ENCODE results near the gene AICDA. TPM values are rescaled to one million over a fixed set of nuclear protein-coding genes. Genes with fewer than 3 reads are reported as not detected.
"Not testable (repeated sequence)": the region's sequence is repeated elsewhere in the genome, so short reads cannot be mapped to it uniquely, and the experiment has no call there.

The AICDA gene
- total and polyA plus RNA-seq, 12 donors = 0.03 to 0.22 TPM; not detected in 10

- Histone ChIP-seq H3K4me1 (no peaks in the 10 kb centered on the region), H3K9me3 (no peaks in the 10 kb centered on the region), H3K4me3 (no peak overlapping the region), H3K27me3 (peaks cover 0 to 13% (median 0%) of the 10 kb centered on the region in 7 donors), H3K27ac (no peak overlapping the region), H3K36me3 (no peaks in the 10 kb centered on the region)
- TF ChIP-seq CTCF (IDR thresholded peaks at IDR 0.05) = no peak
- intact Hi-C loops (cut with DNase I) = no loop called here
- WGBS, 2 donors = 96% methylated on average over 7 of the region's 7 CpGs
- DNase-seq = no peak
- ATAC-seq = no peak
Measured at GRCh38 chr12:8637244-8637643, 24.6 kb upstream of the AICDA start.

- no peaks in the 10 kb centered on the region for H3K9me3 ChIP-seq
- DNase-seq (no peak), ATAC-seq (no peak)
- 37 to 40% methylated on average over 5 of the region's 5 CpGs for WGBS, 2 donors
- H3K4me3 ChIP-seq = no peak overlapping the region
- no peaks in the 10 kb centered on the region for H3K36me3 ChIP-seq
- H3K27ac ChIP-seq = no peak overlapping the region
- peaks cover 0 to 12% (median 0%) of the 10 kb centered on the region in 7 donors for H3K27me3 ChIP-seq
- intact Hi-C loops (cut with DNase I) = no loop called here
- TF ChIP-seq CTCF (IDR thresholded peaks at IDR 0.05) = no peak
- no peaks in the 10 kb centered on the region for H3K4me1 ChIP-seq
Measured at GRCh38 chr12:8636581-8636980, 23.9 kb upstream of the AICDA start.

- 32 to 40% methylated on average over 8 of the region's 8 CpGs for WGBS, 2 donors
- H3K27ac ChIP-seq; H3K9me3 ChIP-seq; intact Hi-C loops (cut with DNase I); H3K36me3 ChIP-seq; H3K27me3 ChIP-seq; ATAC-seq; DNase-seq; H3K4me1 ChIP-seq; H3K4me3 ChIP-seq: not testable (repeated sequence)
Measured at GRCh38 chr12:8636007-8636346, 23.3 kb upstream of the AICDA start.

DNA sequence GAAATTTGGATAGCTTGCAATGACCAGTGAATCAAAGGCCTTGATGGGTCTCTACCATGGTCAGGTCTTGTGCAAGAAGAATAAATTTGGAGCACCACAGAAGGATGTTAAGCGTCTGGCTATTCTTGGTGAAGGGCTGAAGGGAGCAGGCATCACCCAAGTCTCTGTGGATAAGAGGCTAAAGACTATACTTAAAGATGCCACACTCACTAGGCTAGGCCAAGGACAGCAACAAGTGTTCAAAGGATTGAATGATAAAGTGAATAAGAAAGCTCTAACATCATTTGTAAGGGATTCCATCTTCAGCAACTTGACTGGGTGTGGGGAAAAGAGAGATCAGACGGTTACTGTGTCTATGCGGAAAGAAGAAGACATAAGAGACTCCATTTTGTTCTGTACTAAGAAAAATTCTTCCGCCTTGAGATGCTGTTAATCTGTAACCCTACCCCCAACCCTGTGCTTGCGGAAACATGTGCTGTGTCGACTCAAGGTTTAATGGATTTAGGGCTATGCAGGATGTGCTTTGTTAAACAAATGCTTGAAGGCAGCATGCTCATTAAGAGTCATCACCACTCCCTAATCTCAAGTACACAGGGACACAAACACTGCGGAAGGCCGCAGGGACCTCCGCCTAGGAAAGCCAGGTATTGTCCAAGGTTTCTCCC is 22.8 kb upstream of the AICDA start:
- H3K36me3 ChIP-seq; H3K9me3 ChIP-seq; H3K4me1 ChIP-seq; H3K4me3 ChIP-seq; DNase-seq; ATAC-seq; intact Hi-C loops (cut with DNase I); H3K27me3 ChIP-seq; H3K27ac ChIP-seq: not testable (repeated sequence)
- 48 to 69% methylated on average over 9 of the region's 9 CpGs for WGBS, 2 donors

DNA sequence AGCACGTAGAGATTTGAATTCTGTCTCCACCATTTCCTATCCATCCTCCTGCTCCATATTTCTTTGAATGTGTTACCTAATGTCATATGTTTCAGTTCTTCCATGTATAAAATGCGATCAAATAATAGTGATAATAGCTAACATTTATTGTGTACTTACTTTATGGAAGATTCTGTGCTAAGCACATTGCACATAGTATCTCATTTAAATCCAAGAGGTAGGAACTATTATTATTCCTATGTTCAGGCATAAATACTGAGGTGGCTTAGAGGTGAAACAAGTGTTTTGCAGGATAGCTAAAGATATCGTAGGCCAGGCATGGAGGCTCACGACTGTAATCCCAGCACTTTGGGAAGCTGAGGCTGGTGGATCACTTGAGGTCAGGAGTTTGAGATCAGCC is 17.5 kb upstream of the AICDA start:
- no peaks in the 10 kb centered on the region for H3K36me3 ChIP-seq
- no peak for DNase-seq
- intact Hi-C loops (cut with DNase I) = no loop called here
- no peak for TF ChIP-seq CTCF (IDR thresholded peaks at IDR 0.05)
- no peaks in the 10 kb centered on the region for H3K9me3 ChIP-seq
- ATAC-seq = no peak
- WGBS, 2 donors = 88 to 92% methylated on average over 4 of the region's 4 CpGs
- no peak overlapping the region for H3K27ac ChIP-seq
- H3K4me3 ChIP-seq = no peak overlapping the region
- H3K27me3 ChIP-seq = peaks cover 0 to 6% (median 0%) of the 10 kb centered on the region in 7 donors
- peaks cover 0 to 6% (median 0%) of the 10 kb centered on the region in 9 donors for H3K4me1 ChIP-seq
